Fibroblast of villous mesenchyme (primary cell): Measurements from ENCODE around the gene GOLGA8R. TPM values are rescaled to one million over a fixed set of nuclear protein-coding genes. Genes with fewer than 3 reads are reported as not detected.
"Not testable (repeated sequence)": the region's sequence is repeated elsewhere in the genome, so short reads cannot be mapped to it uniquely, and the experiment has no call there.

Source experiments
- DNase-seq: peaks from one replicate; pipeline ENCODE4 v3.0.0-alpha.2; 2010; ENCODE audit warnings: low read depth
- H3K4me3 ChIP-seq: 2 replicates; pipeline ENCODE4 v1.5.1; 2011; ENCODE audit warnings: low read depth, mild to moderate bottlenecking, low read length
- small RNA-seq: library from RNA; depleted of rRNA; stranded (forward); fragments of <200 nt; gene quantifications from one replicate; pipeline ENCODE3, GENCODE V24; 2012
- total RNA-seq: library from RNA; depleted of rRNA; stranded (reverse); fragments of >200 nt; gene quantifications from 2 replicates; pipeline ENCODE4 v1.2.3, GENCODE V29; 2012

The GOLGA8R gene
- total RNA-seq, 1 donor = 1.3 TPM

DNA sequence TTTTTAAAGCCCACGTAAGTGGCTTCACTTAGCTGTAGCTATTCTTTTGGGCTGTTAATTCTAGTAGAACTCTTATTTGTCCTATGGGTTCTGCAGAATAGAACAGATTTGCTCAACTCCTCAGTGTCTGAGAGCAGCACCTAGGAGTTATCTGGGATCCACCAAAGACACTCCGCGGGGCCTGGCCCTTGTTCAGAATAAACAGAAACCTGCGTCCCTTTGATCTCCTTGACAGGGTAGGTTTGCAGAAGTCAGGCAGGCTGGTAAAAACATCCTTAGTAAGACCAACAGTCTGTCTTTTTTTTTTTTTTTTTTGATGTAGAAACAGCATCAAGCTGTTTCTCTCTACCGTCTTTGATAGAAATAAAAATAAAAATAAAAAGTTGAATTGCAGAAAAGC lies 52.7 kb downstream of the GOLGA8R start:
- H3K4me3 ChIP-seq, DNase-seq: not testable (repeated sequence)

DNA sequence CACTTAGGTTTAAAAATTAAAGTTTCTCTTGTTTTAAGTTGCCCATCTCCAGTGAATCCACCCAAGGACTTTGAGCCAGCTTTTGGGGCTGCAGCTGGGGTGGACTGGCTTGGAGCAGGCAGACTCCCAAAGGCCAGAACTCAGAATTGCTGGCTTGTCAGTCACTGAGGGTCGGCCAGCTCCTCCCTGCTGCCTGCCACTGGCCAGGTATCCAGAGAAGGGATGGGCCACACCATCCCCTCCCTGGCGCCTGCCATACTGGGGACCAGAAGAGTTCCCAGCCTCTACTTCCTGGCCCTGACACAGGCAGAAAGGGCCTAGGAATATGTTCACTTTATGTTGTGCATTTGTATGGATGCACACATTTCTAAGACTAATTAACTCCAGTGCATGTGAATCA lies 53.1 kb downstream of the GOLGA8R start:
- H3K4me3 ChIP-seq, DNase-seq: not testable (repeated sequence)

DNA sequence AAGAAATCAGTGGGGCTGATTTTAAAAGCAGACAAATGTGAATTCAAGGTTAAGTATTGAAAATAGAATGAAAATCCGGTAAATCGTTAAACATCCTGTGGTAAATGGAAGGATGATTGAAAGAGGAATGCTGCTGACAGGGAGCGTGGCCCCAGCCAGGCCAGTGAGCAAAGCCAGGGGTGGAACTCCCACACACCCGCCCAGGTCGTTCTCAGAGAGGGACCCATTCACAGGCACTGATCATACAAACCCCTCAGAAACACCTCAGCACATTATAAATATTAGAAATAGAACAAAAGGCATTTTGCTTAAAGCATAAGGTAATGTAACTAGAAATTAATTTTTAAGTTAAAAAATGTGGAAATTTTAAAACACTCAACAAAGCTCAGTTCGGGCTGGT lies 59.0 kb downstream of the GOLGA8R start:
- not testable (repeated sequence) for DNase-seq, H3K4me3 ChIP-seq

Small RNAs within 50 kb of the gene (small RNA-seq; reads per million reads assigned to genes)
- gene AC019322.2 (not detected), gene RF00019 (not detected), gene RF00096 (not detected), gene RN7SL196P (not detected)

Other genes with a start within 250 kb of the GOLGA8R start
- gene CHRFAM7A, start 20.7 kb downstream of the GOLGA8R start, total RNA-seq = under 0.01 and 0.86 TPM in 2 replicates
- gene GOLGA8Q, start 137.8 kb upstream of the GOLGA8R start, total RNA-seq = 0.43 and 0.97 TPM in 2 replicates
- under 0.01 TPM in 1 of 2 replicates, not detected in the other for gene GOLGA8H, start 189.8 kb upstream of the GOLGA8R start, total RNA-seq